IMR-90 (cell line): ENCODE results near the gene KRTAP12-3. TPM values are rescaled to one million over a fixed set of nuclear protein-coding genes. Genes with fewer than 3 reads are reported as not detected.

Source experiments
- CTCF ChIP-seq: conservative IDR thresholded peaks from 2 replicates; pipeline ENCODE4 v1.5.1; 2012; ENCODE audit warnings: mild to moderate bottlenecking, low read depth, low read length, improper control_type of control experiment
- polyA plus RNA-seq, 3 experiments: library from polyadenylated mRNA; depleted of rRNA; stranded (reverse); fragments of >200 nt; gene quantifications; 2 replicates each; pipeline ENCODE4 v1.2.3, GENCODE V29; 2012; ENCODE audit warnings: low replicate concordance in 1 of 3
- total RNA-seq: library from RNA; depleted of rRNA; stranded (reverse); fragments of >200 nt; gene quantifications from 2 replicates; pipeline ENCODE4 v1.2.3, GENCODE V29; 2012

Gene KRTAP12-3
- total and polyA plus RNA-seq, 2 of the 4 experiments (the other 2 are of a cell fraction): not detected

- no peak for TF ChIP-seq CTCF
Measured at GRCh38 chr21:44636209-44637017, 21.3 kb upstream of the KRTAP12-3 start (continued).
